ENCODE measurements around the gene UBE3D.
A peak's percentile ranks its signal among the peaks of the same experiment; 100 is the strongest.

Gene UBE3D

DNA sequence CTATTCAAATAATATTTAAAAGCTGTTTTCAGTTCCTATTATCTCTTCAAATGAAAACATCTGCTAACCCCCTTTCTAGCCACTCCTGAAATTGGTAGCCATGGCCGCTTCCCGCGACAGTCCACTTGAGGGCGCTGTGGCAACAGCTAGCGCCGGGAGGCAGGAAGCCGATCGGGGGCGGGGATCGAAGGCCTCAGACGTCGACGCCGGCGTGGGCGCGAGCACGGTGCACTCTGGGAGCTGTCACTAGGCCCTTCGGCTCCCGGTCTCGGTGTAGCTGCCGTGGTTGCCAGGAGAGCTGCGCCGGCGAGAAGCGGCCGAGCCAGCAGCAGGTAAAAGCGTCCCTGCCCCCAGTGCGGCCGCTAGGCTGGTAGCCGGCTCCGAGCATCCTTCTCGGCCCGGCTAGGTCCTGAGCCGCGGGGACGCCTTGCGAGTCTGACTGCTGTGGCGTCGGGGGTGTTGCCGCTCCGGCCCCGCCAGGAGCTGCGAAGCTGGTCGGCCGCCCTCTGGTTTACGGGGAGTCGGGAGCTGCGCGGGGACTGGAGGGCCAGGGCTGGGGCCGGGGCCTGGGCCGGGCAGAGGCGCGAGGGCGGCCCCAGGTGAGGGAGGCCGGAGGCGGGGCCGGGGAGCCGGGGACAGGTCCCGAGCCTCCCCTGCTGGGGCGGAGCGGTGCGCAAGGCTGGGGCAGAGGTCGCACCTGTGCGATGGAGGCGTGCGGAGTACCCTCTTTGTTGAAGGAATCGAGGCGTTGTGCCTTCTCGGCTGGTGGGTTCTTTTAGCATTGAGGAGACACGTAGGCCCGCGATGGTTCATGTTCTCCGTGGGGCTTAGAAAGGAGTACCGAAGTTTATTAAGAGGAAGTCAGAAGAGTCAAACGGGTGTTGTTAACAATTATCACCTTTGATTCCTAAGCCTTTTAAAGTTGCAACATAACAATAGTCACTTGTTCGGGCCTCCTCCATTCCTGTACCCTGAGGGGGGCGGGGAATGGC, 2.1 kb upstream of the UBE3D start, which contains the start of gene DOP1A:
TSS of gene DOP1A (plus strand) at position 224 of the 992 bp plus-strand sequence. CDS start 29,307 bp downstream, outside the sequence.
- TF ChIP-seq, protein P1, sequence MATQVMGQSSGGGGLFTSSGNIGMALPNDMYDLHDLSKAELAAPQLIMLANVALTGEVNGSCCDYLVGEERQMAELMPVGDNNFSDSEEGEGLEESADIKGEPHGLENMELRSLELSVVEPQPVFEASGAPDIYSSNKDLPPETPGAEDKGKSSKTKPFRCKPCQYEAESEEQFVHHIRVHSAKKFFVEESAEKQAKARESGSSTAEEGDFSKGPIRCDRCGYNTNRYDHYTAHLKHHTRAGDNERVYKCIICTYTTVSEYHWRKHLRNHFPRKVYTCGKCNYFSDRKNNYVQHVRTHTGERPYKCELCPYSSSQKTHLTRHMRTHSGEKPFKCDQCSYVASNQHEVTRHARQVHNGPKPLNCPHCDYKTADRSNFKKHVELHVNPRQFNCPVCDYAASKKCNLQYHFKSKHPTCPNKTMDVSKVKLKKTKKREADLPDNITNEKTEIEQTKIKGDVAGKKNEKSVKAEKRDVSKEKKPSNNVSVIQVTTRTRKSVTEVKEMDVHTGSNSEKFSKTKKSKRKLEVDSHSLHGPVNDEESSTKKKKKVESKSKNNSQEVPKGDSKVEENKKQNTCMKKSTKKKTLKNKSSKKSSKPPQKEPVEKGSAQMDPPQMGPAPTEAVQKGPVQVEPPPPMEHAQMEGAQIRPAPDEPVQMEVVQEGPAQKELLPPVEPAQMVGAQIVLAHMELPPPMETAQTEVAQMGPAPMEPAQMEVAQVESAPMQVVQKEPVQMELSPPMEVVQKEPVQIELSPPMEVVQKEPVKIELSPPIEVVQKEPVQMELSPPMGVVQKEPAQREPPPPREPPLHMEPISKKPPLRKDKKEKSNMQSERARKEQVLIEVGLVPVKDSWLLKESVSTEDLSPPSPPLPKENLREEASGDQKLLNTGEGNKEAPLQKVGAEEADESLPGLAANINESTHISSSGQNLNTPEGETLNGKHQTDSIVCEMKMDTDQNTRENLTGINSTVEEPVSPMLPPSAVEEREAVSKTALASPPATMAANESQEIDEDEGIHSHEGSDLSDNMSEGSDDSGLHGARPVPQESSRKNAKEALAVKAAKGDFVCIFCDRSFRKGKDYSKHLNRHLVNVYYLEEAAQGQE (IDR thresholded peaks at IDR 0.05; ENCODE audit: insufficient read depth in 1 of 2, low read depth in 2 of 2, low read length in 2 of 2): no peak
- TF ChIP-seq SIN3A (IDR thresholded peaks at IDR 0.05; ENCODE audit: borderline replicate concordance, insufficient read depth, low read length) (no peak; the same call in 1 of the 2 replicates), POLR2AphosphoS5 (IDR thresholded peaks at IDR 0.05; ENCODE audit: low read depth, low read length) (peak; percentile 51; the same call in 1 of the 2 replicates), FOXP2 (optimal IDR thresholded peaks at IDR 0.05; ENCODE audit: borderline replicate concordance, extremely low read depth, extremely low read length, insufficient read depth) (peak; percentile 94), TAF1 (IDR thresholded peaks at IDR 0.05; ENCODE audit: borderline replicate concordance, insufficient read depth, low read length) (0 out of 2 replicates have a peak, but pooled peaks have one; percentile 45)

DNA sequence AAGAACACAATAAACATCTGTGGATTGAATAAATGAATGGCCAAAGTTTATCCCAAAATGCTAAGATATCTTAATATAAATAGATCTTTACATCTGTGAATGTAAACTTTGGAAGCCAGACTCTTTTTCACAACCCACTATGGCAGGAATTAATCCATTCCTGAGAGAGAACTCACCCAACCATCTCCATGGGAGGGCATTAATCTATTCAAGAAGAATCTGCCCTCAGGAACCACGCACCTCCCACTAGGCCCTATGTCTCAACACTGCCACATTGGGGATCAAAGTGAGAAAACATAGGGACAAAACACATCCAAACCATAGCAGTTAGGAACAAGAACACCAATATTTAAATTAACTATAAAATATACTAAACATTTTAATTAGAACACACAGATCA, 3.4 kb downstream of the UBE3D start:
- TF ChIP-seq FOXP2 (optimal IDR thresholded peaks at IDR 0.05; ENCODE audit: borderline replicate concordance, extremely low read depth, extremely low read length, insufficient read depth) (no peak), POLR2AphosphoS5 (IDR thresholded peaks at IDR 0.05; ENCODE audit: low read depth, low read length) (no peak), SIN3A (IDR thresholded peaks at IDR 0.05; ENCODE audit: borderline replicate concordance, insufficient read depth, low read length) (no peak), TAF1 (IDR thresholded peaks at IDR 0.05; ENCODE audit: borderline replicate concordance, insufficient read depth, low read length) (no peak)
- TF ChIP-seq, protein P1 (IDR thresholded peaks at IDR 0.05; ENCODE audit: insufficient read depth in 1 of 2, low read depth in 2 of 2, low read length in 2 of 2): no peak

DNA sequence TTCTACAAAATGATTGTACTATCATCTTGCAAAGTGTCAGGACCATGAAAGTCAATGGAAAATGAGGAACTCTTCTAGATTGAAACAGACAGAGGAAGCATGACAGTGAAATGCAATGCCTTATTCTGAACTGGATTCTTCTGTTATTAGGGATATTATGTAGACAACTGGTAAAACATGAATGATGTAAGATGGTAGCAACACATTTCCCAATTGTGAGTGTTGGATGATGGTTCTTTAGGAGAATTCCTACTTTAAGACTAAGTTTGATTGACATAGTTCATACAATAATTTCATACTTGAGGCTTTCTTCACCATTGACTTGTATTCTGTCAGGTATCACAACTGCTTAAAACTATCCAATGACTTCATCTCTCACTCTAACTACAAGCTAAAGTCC, 4.5 kb downstream of the UBE3D start:
- TF ChIP-seq FOXP2 (optimal IDR thresholded peaks at IDR 0.05; ENCODE audit: borderline replicate concordance, extremely low read depth, extremely low read length, insufficient read depth) (no peak), SIN3A (IDR thresholded peaks at IDR 0.05; ENCODE audit: borderline replicate concordance, insufficient read depth, low read length) (no peak), TAF1 (IDR thresholded peaks at IDR 0.05; ENCODE audit: borderline replicate concordance, insufficient read depth, low read length) (no peak), POLR2AphosphoS5 (IDR thresholded peaks at IDR 0.05; ENCODE audit: low read depth, low read length) (no peak)
- TF ChIP-seq, protein P1 (IDR thresholded peaks at IDR 0.05; ENCODE audit: insufficient read depth in 1 of 2, low read depth in 2 of 2, low read length in 2 of 2): no peak

- TF ChIP-seq TAF1 (IDR thresholded peaks at IDR 0.05; ENCODE audit: borderline replicate concordance, insufficient read depth, low read length): no peak
- no peak for TF ChIP-seq SIN3A (IDR thresholded peaks at IDR 0.05; ENCODE audit: borderline replicate concordance, insufficient read depth, low read length)
- TF ChIP-seq, protein P1 (IDR thresholded peaks at IDR 0.05; ENCODE audit: insufficient read depth in 1 of 2, low read depth in 2 of 2, low read length in 2 of 2): 0 out of 4 replicates have a peak, but pooled peaks of 1 of the 2 experiments have one; percentile 16
Observed at GRCh38 chr6:83057705-83058321, 7.8 kb downstream of the UBE3D start.

All from PFSK-1 (cell line).